NOMO-1 (cell line): ENCODE measurements around the gene UIMC1.
"Not testable (repeated sequence)": the region's sequence is repeated elsewhere in the genome, so short reads cannot be mapped to it uniquely, and the experiment has no call there.

ENCODE experiments used
- DNase-seq, 2 experiments: peaks; one replicate each; lab custom pipeline; 2025; ENCODE audit not compliant: unreplicated experiment in 2 of 2; lab: John Stamatoyannopoulos, UW

UIMC1 gene

GRCh38 chr5:177006265-177006972 lies at the start of gene UIMC1:
TSS of gene UIMC1 (minus strand) at chr5:177006779. CDS start at chr5:176982615, 24,164 bp downstream.
- DNase-seq = peak; percentile 79 to 86

GRCh38 chr5:177049285-177049684 lies 42.7 kb upstream of the UIMC1 start:
- no peak for DNase-seq

- not testable (repeated sequence) for DNase-seq
Measured at GRCh38 chr5:177048531-177048930, 42.0 kb upstream of the UIMC1 start.

GRCh38 chr5:177045631-177046030 lies 39.1 kb upstream of the UIMC1 start:
- DNase-seq = no peak

- no peak for DNase-seq
Measured at GRCh38 chr5:177044641-177045040, 38.1 kb upstream of the UIMC1 start.

- no peak for DNase-seq
Measured at GRCh38 chr5:177043958-177044357, 37.4 kb upstream of the UIMC1 start.

- no peak for DNase-seq
Measured at GRCh38 chr5:177043114-177043513, 36.5 kb upstream of the UIMC1 start.

- DNase-seq = no peak
Measured at GRCh38 chr5:177041936-177042335, 35.4 kb upstream of the UIMC1 start.

GRCh38 chr5:177040814-177041420 lies 34.3 kb upstream of the UIMC1 start:
- no peak for DNase-seq

GRCh38 chr5:177036921-177037320 lies 30.3 kb upstream of the UIMC1 start:
- DNase-seq = no peak

GRCh38 chr5:177036443-177036842 lies 29.9 kb upstream of the UIMC1 start:
- no peak for DNase-seq

GRCh38 chr5:177035976-177036375 lies 29.4 kb upstream of the UIMC1 start:
- DNase-seq = no peak

GRCh38 chr5:177029498-177029897 lies 22.9 kb upstream of the UIMC1 start:
- DNase-seq = no peak

- DNase-seq = no peak
Measured at GRCh38 chr5:177027665-177028064, 21.1 kb upstream of the UIMC1 start.

- no peak for DNase-seq
Measured at GRCh38 chr5:177025101-177025601, 18.6 kb upstream of the UIMC1 start.

GRCh38 chr5:177024559-177024958 lies 18.0 kb upstream of the UIMC1 start:
- no peak for DNase-seq

GRCh38 chr5:177023303-177023664 lies 16.7 kb upstream of the UIMC1 start:
- peak in 1 of 2 experiments; percentile 4 for DNase-seq

GRCh38 chr5:177022386-177023302 lies 16.1 kb upstream of the UIMC1 start, which contains the start of gene ZNF346:
TSS of gene ZNF346 (plus strand) at chr5:177022696. CDS start at chr5:177022739, 43 bp downstream.
- DNase-seq = peak; percentile 89 to 96

- DNase-seq = no peak
Measured at GRCh38 chr5:177020033-177020432, 13.5 kb upstream of the UIMC1 start.

GRCh38 chr5:177018341-177018740 lies 11.8 kb upstream of the UIMC1 start:
- DNase-seq = no peak

- no peak for DNase-seq
Measured at GRCh38 chr5:177015156-177015555, 8.6 kb upstream of the UIMC1 start.
